GM23338 (cell line): ENCODE measurements around the gene GPR37L1. TPM values are rescaled to one million over a fixed set of nuclear protein-coding genes. Genes with fewer than 3 reads are reported as not detected.

Experiments used
- ATAC-seq: fragments of 200-7000 bp; cut with Tn5 transposase; 3 replicates; pipeline ENCODE4 v1.9.1; 2020
- DNase-seq: peaks from one replicate; pipeline ENCODE4 v3.0.0-alpha.2; 2015; ENCODE audit warnings: low spot score
- H2AFZ ChIP-seq: fragments of 200-600 bp; sonication (generic); 2 replicates; pipeline ENCODE4 v1.8.0; 2016; ENCODE audit warnings: antibody characterized with exemption, mild to moderate bottlenecking, moderate library complexity
- H3F3A ChIP-seq: fragments of 200-600 bp; sonication (generic); replicated peaks from 2 replicates; pipeline ENCODE4 v1.8.0; 2017; ENCODE audit warnings: antibody characterized with exemption, mixed run types, low read depth
- H3K27ac ChIP-seq: fragments of 200-600 bp; sonication (generic); 2 replicates; pipeline ENCODE4 v1.6.1; 2016; ENCODE audit warnings: low read depth
- H3K27me3 ChIP-seq: fragments of 200-600 bp; sonication (generic); 2 replicates; pipeline ENCODE4 v1.8.0; 2016; ENCODE audit warnings: mild to moderate bottlenecking, mixed run types, moderate library complexity; ENCODE audit not compliant: insufficient read depth
- H3K36me3 ChIP-seq: fragments of 200-600 bp; sonication (generic); 2 replicates; pipeline ENCODE4 v1.8.0; 2016; ENCODE audit warnings: mild to moderate bottlenecking; ENCODE audit not compliant: insufficient read depth
- H3K4me1 ChIP-seq: fragments of 200-600 bp; sonication (generic); 2 replicates; pipeline ENCODE4 v1.8.0; 2016; ENCODE audit warnings: mild to moderate bottlenecking, moderate library complexity; ENCODE audit not compliant: insufficient read depth
- H3K4me2 ChIP-seq: fragments of 200-600 bp; sonication (generic); 2 replicates; pipeline ENCODE4 v1.7.1; 2017; ENCODE audit warnings: mixed run types
- H3K4me3 ChIP-seq: fragments of 200-600 bp; sonication (generic); 2 replicates; pipeline ENCODE4 v1.6.1; 2016; ENCODE audit warnings: mixed run types
- H3K79me2 ChIP-seq: fragments of 200-600 bp; sonication (generic); replicated peaks from 2 replicates; pipeline ENCODE4 v1.8.0; 2017; ENCODE audit warnings: mild to moderate bottlenecking; ENCODE audit not compliant: insufficient read depth
- H3K9me2 ChIP-seq: fragments of 200-600 bp; sonication (generic); 2 replicates; pipeline ENCODE4 v1.8.0; 2017; ENCODE audit not compliant: insufficient read depth
- H4K20me1 ChIP-seq: fragments of 200-600 bp; sonication (generic); replicated peaks from 2 replicates; pipeline ENCODE4 v1.8.0; 2017; ENCODE audit warnings: mild to moderate bottlenecking; ENCODE audit not compliant: insufficient read depth
- H3K27ac Mint-ChIP-seq: 2 replicates; pipeline ENCODE4 v1.8.0; 2020; ENCODE audit warnings: inconsistent platforms, mild to moderate bottlenecking, moderate library complexity, mixed read lengths
- H3K27me3 Mint-ChIP-seq: 3 replicates; pipeline ENCODE4 v1.8.0; 2022; ENCODE audit warnings: low read depth, mild to moderate bottlenecking, moderate library complexity, mixed read lengths, inconsistent platforms; ENCODE audit not compliant: insufficient read depth, poor library complexity
- H3K36me3 Mint-ChIP-seq: 3 replicates; pipeline ENCODE4 v1.8.0; 2021; ENCODE audit warnings: low read depth, mild to moderate bottlenecking, inconsistent platforms, moderate library complexity, mixed read lengths
- H3K4me1 Mint-ChIP-seq: 3 replicates; pipeline ENCODE4 v1.8.0; 2020; ENCODE audit warnings: mild to moderate bottlenecking, inconsistent platforms, mixed read lengths
- H3K4me3 Mint-ChIP-seq: 3 replicates; pipeline ENCODE4 v1.8.0; 2021; ENCODE audit warnings: moderate library complexity, mild to moderate bottlenecking, inconsistent platforms, mixed read lengths
- H3K9me3 Mint-ChIP-seq: 3 replicates; pipeline ENCODE4 v1.8.0; 2020; ENCODE audit warnings: moderate library complexity, mild to moderate bottlenecking, inconsistent platforms, mixed read lengths
- POLR2AphosphoS5 ChIP-seq: IDR thresholded peaks from 2 replicates; pipeline ENCODE4 v1.6.1; 2016; ENCODE audit warnings: antibody characterized with exemption, low read depth
- polyA plus RNA-seq: library from polyadenylated mRNA; unstranded; fragments of >200 nt; fragmentation: Nextera tagmentation; extraction: Ambion mirVana; gene quantifications from 2 replicates; pipeline ENCODE4 v1.2.1, GENCODE V29; 2016
- small RNA-seq: library from RNA; depleted of rRNA; stranded (forward); fragments of <200 nt; gene quantifications from one replicate; pipeline ENCODE3, GENCODE V24; 2014; ENCODE audit warnings: low replicate concordance
- total RNA-seq: library from RNA; depleted of rRNA; stranded (reverse); fragments of >200 nt; shearing (Covaris generic); gene quantifications from 2 replicates; pipeline ENCODE4 v1.2.3, GENCODE V29; 2014; rRNA removed

Gene GPR37L1
- total and polyA plus RNA-seq, 2 experiments from 2014 or later: 0.08 to 0.21 TPM

DNA sequence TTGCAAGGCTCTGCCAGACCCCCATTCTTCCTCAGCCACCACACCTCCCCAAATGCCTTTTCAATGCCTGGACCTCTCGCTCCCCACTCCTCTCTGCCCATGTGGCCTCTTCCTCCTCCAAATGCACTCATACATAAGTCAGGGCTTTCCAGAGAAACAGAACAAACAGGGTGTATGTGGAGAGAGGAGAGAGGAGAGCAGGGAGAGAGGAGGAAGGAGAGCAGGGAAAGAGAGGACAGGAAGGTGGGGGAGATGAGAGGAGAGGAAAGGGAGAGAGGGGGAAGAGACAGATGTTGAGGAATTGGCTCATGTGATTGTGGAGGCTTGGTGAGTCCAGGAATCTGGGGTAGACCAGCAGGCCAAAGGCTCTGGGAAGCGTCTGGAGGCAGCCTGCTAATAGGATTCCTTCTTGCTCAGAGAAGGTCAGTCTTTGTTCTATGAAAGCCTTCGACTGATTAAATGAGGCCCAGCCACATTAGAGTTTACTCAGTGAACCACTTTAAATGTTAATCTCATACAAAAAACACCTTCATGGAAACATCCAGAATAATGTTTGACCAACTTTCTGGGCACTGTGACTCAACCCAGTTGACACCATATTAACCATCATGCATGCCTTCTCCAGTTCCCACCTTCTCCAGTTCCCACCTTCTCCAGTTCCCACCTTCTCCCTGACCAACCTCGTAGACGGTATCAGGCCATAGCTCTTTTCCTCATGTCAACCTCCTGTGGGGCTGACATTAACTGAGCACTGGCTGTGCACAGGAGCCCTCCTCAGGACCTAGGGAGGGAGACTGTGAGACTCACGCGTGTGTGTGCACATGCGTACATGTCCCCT, 59.5 kb downstream of the GPR37L1 start:
- H3K9me3 Mint-ChIP-seq: no peaks in the 10 kb centered on the region
- no peaks in the 10 kb centered on the region for H3K27me3 ChIP-seq
- H3K4me1 ChIP-seq: no peaks in the 10 kb centered on the region
- no peaks in the 10 kb centered on the region for H3K79me2 ChIP-seq
- no peak overlapping the region for H3K4me3 ChIP-seq
- H3K36me3 Mint-ChIP-seq: no peaks in the 10 kb centered on the region
- H3K36me3 ChIP-seq: no peaks in the 10 kb centered on the region
- H3K4me1 Mint-ChIP-seq: peaks cover 9% of the 10 kb centered on the region
- H3F3A ChIP-seq: no peaks in the 10 kb centered on the region
- no peaks in the 10 kb centered on the region for H4K20me1 ChIP-seq
- H3K4me3 Mint-ChIP-seq: no peak overlapping the region
- no peak overlapping the region for H3K4me2 ChIP-seq
- peaks cover 15% of the 10 kb centered on the region for H3K27me3 Mint-ChIP-seq
- DNase-seq (no peak), ATAC-seq (no peak)
- H3K9me2 ChIP-seq: no peaks in the 10 kb centered on the region
- H2AFZ ChIP-seq: no peak overlapping the region
- no peak overlapping the region for H3K27ac ChIP-seq
- H3K27ac Mint-ChIP-seq: no peak overlapping the region
- no peak for TF ChIP-seq POLR2AphosphoS5

Small RNA genes within 50 kb of the gene (small RNA-seq; reads per million reads assigned to genes)
- not detected for gene CRIP1P3

Other genes starting within 250 kb of the GPR37L1 start
- gene SHISA4, start 234.0 kb upstream of the GPR37L1 start, total RNA-seq: 3.8 and 9.2 TPM in 2 replicates
- gene SHISA4, start 234.0 kb upstream of the GPR37L1 start, polyA plus RNA-seq: 5.4 and 8.0 TPM in 2 replicates
- 0.82 and 1.7 TPM in 2 replicates for gene LMOD1, start 176.4 kb upstream of the GPR37L1 start, total RNA-seq
- gene LMOD1, start 176.4 kb upstream of the GPR37L1 start, polyA plus RNA-seq: 0.74 and 1.0 TPM in 2 replicates
- 38.5 and 45.9 TPM in 2 replicates for gene TIMM17A, start 167.4 kb upstream of the GPR37L1 start, total RNA-seq
- gene TIMM17A, start 167.4 kb upstream of the GPR37L1 start, polyA plus RNA-seq: 53.4 and 60.0 TPM in 2 replicates
- gene RNPEP, start 140.3 kb upstream of the GPR37L1 start, total RNA-seq: 61.6 and 80.3 TPM in 2 replicates
- 32.1 and 35.0 TPM in 2 replicates for gene RNPEP, start 140.3 kb upstream of the GPR37L1 start, polyA plus RNA-seq
- gene ELF3, start 112.3 kb upstream of the GPR37L1 start, total RNA-seq: 13.0 and 19.5 TPM in 2 replicates
- gene ELF3, start 112.3 kb upstream of the GPR37L1 start, polyA plus RNA-seq: 10.9 and 12.3 TPM in 2 replicates
- gene ARL8A, start 21.8 kb downstream of the GPR37L1 start, total RNA-seq: 29.7 and 30.3 TPM in 2 replicates
- gene ARL8A, start 21.8 kb downstream of the GPR37L1 start, polyA plus RNA-seq: 28.5 and 32.7 TPM in 2 replicates
- 0.12 TPM in 1 of 2 replicates, not detected in the other for gene PTPN7, start 37.7 kb downstream of the GPR37L1 start, total RNA-seq
- gene PTPN7, start 37.7 kb downstream of the GPR37L1 start, polyA plus RNA-seq: 0.33 TPM in 1 of 2 replicates, not detected in the other
- gene LGR6, start 70.9 kb downstream of the GPR37L1 start, total RNA-seq: 0.58 and 0.66 TPM in 2 replicates
- gene LGR6, start 70.9 kb downstream of the GPR37L1 start, polyA plus RNA-seq: 0.89 and 0.96 TPM in 2 replicates
- 91.4 and 96.8 TPM in 2 replicates for gene UBE2T, start 219.0 kb downstream of the GPR37L1 start, total RNA-seq
- 127 and 136 TPM in 2 replicates for gene UBE2T, start 219.0 kb downstream of the GPR37L1 start, polyA plus RNA-seq
- gene PPP1R12B, start 225.8 kb downstream of the GPR37L1 start, total RNA-seq: 13.8 and 29.2 TPM in 2 replicates
- gene PPP1R12B, start 225.8 kb downstream of the GPR37L1 start, polyA plus RNA-seq: 9.1 and 13.2 TPM in 2 replicates